IMR-90 (cell line): ENCODE measurements around the gene HDAC9. TPM values are rescaled to one million over a fixed set of nuclear protein-coding genes. Genes with fewer than 3 reads are reported as not detected.

ENCODE experiments used
- ATAC-seq: fragments of 200-7000 bp; cut with Tn5 transposase; 2 replicates; pipeline ENCODE4 v1.9.1; 2020; ENCODE audit warnings: low read depth, mild to moderate bottlenecking, moderate library complexity
- BruUV-seq: library from RNA; stranded (reverse); fragments of 400-500 nt; replicated peaks from 2 replicates; lab custom pipeline; 2021; lab: Mats Ljungman, UMichigan
- CTCF ChIA-PET: fragments of 300-600 bp; formaldehyde crosslinking; extraction: SDS; loops from one replicate; lab custom pipeline; 2021; ENCODE audit warnings: antibody characterized with exemption; lab: Yijun Ruan, JAX
- POLR2A ChIA-PET: fragments of 300-600 bp; sonication (Branson Sonifier 250); formaldehyde crosslinking; loops from one replicate; lab custom pipeline; 2022; ENCODE audit warnings: antibody characterized with exemption; ENCODE audit not compliant: unreplicated experiment; lab: Charles Lee
- DNase-seq: peaks from one replicate; pipeline ENCODE4 v3.0.0; 2013
- H2AFZ ChIP-seq: replicated peaks from 2 replicates; pipeline ENCODE3; 2013; ENCODE audit warnings: low read length, mild to moderate bottlenecking; ENCODE audit not compliant: poor library complexity
- H2AK5ac ChIP-seq: 2 replicates; pipeline ENCODE4 v1.6.1; 2013; ENCODE audit warnings: low read depth, low read length, inconsistent platforms
- H2AK9ac ChIP-seq: replicated peaks from 2 replicates; pipeline ENCODE3; 2013; ENCODE audit warnings: mild to moderate bottlenecking, low read depth, low read length, moderate library complexity; ENCODE audit not compliant: poor library complexity
- H2BK120ac ChIP-seq: 2 replicates; pipeline ENCODE4 v1.6.1; 2013; ENCODE audit warnings: low read depth, low read length, inconsistent platforms
- H2BK15ac ChIP-seq: 3 replicates; pipeline ENCODE4 v1.6.1; 2013; ENCODE audit warnings: low read depth, low read length, inconsistent platforms
- H2BK20ac ChIP-seq: 2 replicates; pipeline ENCODE4 v1.6.1; 2013; ENCODE audit warnings: low read depth, mild to moderate bottlenecking, inconsistent platforms, low read length, moderate library complexity
- H2BK5ac ChIP-seq: 2 replicates; pipeline ENCODE4 v1.6.1; 2013; ENCODE audit warnings: mild to moderate bottlenecking, low read depth, low read length, inconsistent platforms; ENCODE audit not compliant: poor library complexity, severe bottlenecking
- H3K14ac ChIP-seq: replicated peaks from 2 replicates; pipeline ENCODE4 v1.6.1; 2013; ENCODE audit warnings: low read depth, low read length, inconsistent platforms
- H3K18ac ChIP-seq: 2 replicates; pipeline ENCODE4 v1.6.1; 2013; ENCODE audit warnings: low read depth, low read length, control low read depth
- H3K23ac ChIP-seq: 2 replicates; pipeline ENCODE4 v1.6.1; 2013; ENCODE audit warnings: low read depth, low read length, inconsistent platforms
- H3K27ac ChIP-seq: 2 replicates; pipeline ENCODE4 v1.5.1; 2013; ENCODE audit warnings: mild to moderate bottlenecking, control low read depth, low read length; ENCODE audit not compliant: insufficient read depth
- H3K27me3 ChIP-seq: 2 replicates; pipeline ENCODE4 v1.6.1; 2013; ENCODE audit warnings: low read length; ENCODE audit not compliant: control insufficient read depth, insufficient read depth
- H3K36me3 ChIP-seq: 2 replicates; pipeline ENCODE4 v1.6.1; 2013; ENCODE audit warnings: low read length, mixed read lengths; ENCODE audit not compliant: control insufficient read depth, insufficient read depth
- H3K4ac ChIP-seq: 2 replicates; pipeline ENCODE4 v1.6.1; 2013; ENCODE audit warnings: low read depth, low read length, inconsistent platforms
- H3K4me1 ChIP-seq: 2 replicates; pipeline ENCODE4 v1.6.1; 2013; ENCODE audit warnings: low read length, mixed read lengths; ENCODE audit not compliant: control insufficient read depth, insufficient read depth
- H3K4me2 ChIP-seq: 2 replicates; pipeline ENCODE4 v1.6.1; 2013; ENCODE audit warnings: low read depth, mild to moderate bottlenecking, control low read depth, low read length, moderate library complexity
- H3K4me3 ChIP-seq: 2 replicates; pipeline ENCODE4 v1.5.1; 2013; ENCODE audit warnings: low read depth, mild to moderate bottlenecking, control low read depth, low read length, moderate library complexity; ENCODE audit not compliant: insufficient read depth
- H3K56ac ChIP-seq: 2 replicates; pipeline ENCODE4 v1.6.1; 2013; ENCODE audit warnings: low read length, inconsistent platforms; ENCODE audit not compliant: insufficient read depth; ENCODE audit errors: extremely low read depth
- H3K79me1 ChIP-seq, 2 experiments: 2 replicates each; pipeline ENCODE4 v1.6.1; 2013; ENCODE audit warnings: low read length in 2 of 2, inconsistent platforms in 1 of 2, low read depth in 1 of 2
- H3K9ac ChIP-seq: 2 replicates; pipeline ENCODE4 v1.6.1; 2013; ENCODE audit warnings: low read depth, low read length, control low read depth
- H3K9me1 ChIP-seq: 2 replicates; pipeline ENCODE4 v1.6.1; 2013; ENCODE audit warnings: low read length, inconsistent platforms; ENCODE audit not compliant: insufficient read depth
- H3K9me3 ChIP-seq: 2 replicates; pipeline ENCODE4 v1.6.1; 2013; ENCODE audit warnings: low read length; ENCODE audit not compliant: control insufficient read depth, insufficient read depth
- H4K20me1 ChIP-seq: 2 replicates; pipeline ENCODE4 v1.6.1; 2013; ENCODE audit warnings: low read length, inconsistent platforms; ENCODE audit not compliant: insufficient read depth
- H4K5ac ChIP-seq: 2 replicates; pipeline ENCODE4 v1.6.1; 2013; ENCODE audit warnings: mild to moderate bottlenecking, low read depth, low read length, control low read depth
- H4K8ac ChIP-seq, 2 experiments: 2 replicates each; pipeline ENCODE4 v1.6.1; 2013; ENCODE audit warnings: low read depth in 2 of 2, low read length in 2 of 2, control low read depth in 1 of 2, inconsistent platforms in 1 of 2
- H4K91ac ChIP-seq: 2 replicates; pipeline ENCODE4 v1.6.1; 2013; ENCODE audit warnings: low read depth, low read length, inconsistent platforms; ENCODE audit not compliant: insufficient read depth
- BHLHE40 ChIP-seq: fragments of 150-350 bp; IDR thresholded peaks from 2 replicates; pipeline ENCODE4 v1.6.1; 2016; ENCODE audit warnings: mild to moderate bottlenecking, low read depth, low read length
- MAFK ChIP-seq: IDR thresholded peaks from 2 replicates; pipeline ENCODE4 v1.6.1; 2012; ENCODE audit warnings: low read depth, low read length, improper control_type of control experiment
- RAD21 ChIP-seq: IDR thresholded peaks from 2 replicates; pipeline ENCODE4 v1.6.1; 2012; ENCODE audit warnings: low read length, improper control_type of control experiment
- RFX5 ChIP-seq: IDR thresholded peaks from 2 replicates; pipeline ENCODE4 v1.8.0; 2012; ENCODE audit warnings: low read depth, mild to moderate bottlenecking, low read length, moderate library complexity
- WGBS, 2 experiments: methylation state at CpG; one replicate each; pipeline versions ENCODE4 v1.1.5 to v1.1.7; 2013; ENCODE audit warnings: missing lambda C conversion rate in 2 of 2; ENCODE audit not compliant: insufficient read length in 1 of 2; ENCODE audit errors: extremely low coverage in 2 of 2; 5-methylcytosine and 5-hydroxymethylcytosine counted together
- dilution Hi-C: fragments of 300-500 bp; cut with HindIII; formaldehyde crosslinking; loops from one replicate; pipeline ENCODE4 v1.14.3; 2018; ENCODE audit warnings: low sequenced_read_pairs; ENCODE audit not compliant: unreplicated experiment
- in situ Hi-C: fragments of 300-500 bp; cut with MboI; formaldehyde crosslinking; loops from 3 replicates; pipeline ENCODE4 v1.14.3; 2019; ENCODE audit warnings: low sequenced_read_pairs, inconsistent platforms, mixed read lengths
- intact Hi-C: fragments of 100-400 bp; cut with micrococcal nuclease; formaldehyde crosslinking; loops from 2 replicates; pipeline ENCODE4 v1.10.0; 2022
- polyA plus RNA-seq, 3 experiments: library from polyadenylated mRNA; depleted of rRNA; stranded (reverse); fragments of >200 nt; gene quantifications; 2 replicates each; pipeline ENCODE4 v1.2.3, GENCODE V29; 2012; ENCODE audit warnings: low replicate concordance in 1 of 3
- total RNA-seq: library from RNA; depleted of rRNA; stranded (reverse); fragments of >200 nt; gene quantifications from 2 replicates; pipeline ENCODE4 v1.2.3, GENCODE V29; 2012

HDAC9 gene
- total and polyA plus RNA-seq, 2 of the 4 experiments (the other 2 are of a cell fraction) = 4.3 to 24.7 TPM

GRCh38 chr7:18846765-18847215 is 351.2 kb downstream of the HDAC9 start:
- Histone ChIP-seq H3K36me3 (no peaks in the 10 kb centered on the region), H3K79me1 (no peaks in the 10 kb centered on the region), H3K9me1 (no peaks in the 10 kb centered on the region), H2AK9ac (no peak overlapping the region), H3K23ac (no peak overlapping the region), H4K5ac (no peak overlapping the region), H2BK120ac (no peak overlapping the region), H3K4me3 (no peak overlapping the region), H2BK15ac (no peak overlapping the region), H3K18ac (no peak overlapping the region), H3K4ac (no peak overlapping the region), H3K14ac (no peak overlapping the region), H3K27ac (no peak overlapping the region), H3K9ac (no peak overlapping the region), H2AFZ (peak overlapping the region; percentile 45), H4K8ac (no peak overlapping the region), H3K4me2 (no peak overlapping the region), H4K91ac (no peak overlapping the region), H2AK5ac (no peak overlapping the region), H2BK20ac (no peak overlapping the region), H3K56ac (no peak overlapping the region), H2BK5ac (no peak overlapping the region), H4K20me1 (no peaks in the 10 kb centered on the region), H3K27me3 (no peaks in the 10 kb centered on the region), H3K4me1 (no peaks in the 10 kb centered on the region), H3K9me3 (no peaks in the 10 kb centered on the region)
- TF ChIP-seq MAFK = no peak
- TF ChIP-seq RFX5 = no peak
- TF ChIP-seq BHLHE40 = no peak
- TF ChIP-seq RAD21 = no peak
- in situ Hi-C loops (no loop called here), dilution Hi-C loops (no loop called here), intact Hi-C loops (no loop called here)
- ChIA-PET CTCF (no interaction called here), POLR2A (no interaction called here)
- ATAC-seq (no peak), DNase-seq (no peak)
- BruUV-seq = no TSS peak
- WGBS, 2 experiments = no CpG with 5 or more reads among the region's 4 CpGs
